Measurements from ENCODE around the gene SPPL2B.

DNA sequence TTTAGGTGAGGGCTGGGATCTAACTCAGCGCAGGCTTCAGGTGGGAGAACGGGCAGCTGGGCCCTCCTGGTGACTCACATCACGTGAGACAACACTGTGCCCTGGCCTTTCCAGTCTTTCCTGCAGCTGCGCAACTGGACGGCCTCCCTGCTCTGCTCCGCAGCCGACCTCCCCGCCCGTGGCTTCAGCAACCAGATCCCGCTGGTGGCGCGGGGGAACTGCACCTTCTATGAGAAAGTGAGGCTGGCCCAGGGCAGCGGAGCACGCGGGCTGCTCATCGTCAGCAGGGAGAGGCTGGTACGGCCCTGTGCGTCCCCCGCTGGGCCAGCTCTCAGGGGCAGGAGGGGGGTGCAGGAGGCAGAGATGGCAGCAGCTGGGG is 8.8 kb downstream of the SPPL2B start:
- TF ChIP-seq, protein P1, sequence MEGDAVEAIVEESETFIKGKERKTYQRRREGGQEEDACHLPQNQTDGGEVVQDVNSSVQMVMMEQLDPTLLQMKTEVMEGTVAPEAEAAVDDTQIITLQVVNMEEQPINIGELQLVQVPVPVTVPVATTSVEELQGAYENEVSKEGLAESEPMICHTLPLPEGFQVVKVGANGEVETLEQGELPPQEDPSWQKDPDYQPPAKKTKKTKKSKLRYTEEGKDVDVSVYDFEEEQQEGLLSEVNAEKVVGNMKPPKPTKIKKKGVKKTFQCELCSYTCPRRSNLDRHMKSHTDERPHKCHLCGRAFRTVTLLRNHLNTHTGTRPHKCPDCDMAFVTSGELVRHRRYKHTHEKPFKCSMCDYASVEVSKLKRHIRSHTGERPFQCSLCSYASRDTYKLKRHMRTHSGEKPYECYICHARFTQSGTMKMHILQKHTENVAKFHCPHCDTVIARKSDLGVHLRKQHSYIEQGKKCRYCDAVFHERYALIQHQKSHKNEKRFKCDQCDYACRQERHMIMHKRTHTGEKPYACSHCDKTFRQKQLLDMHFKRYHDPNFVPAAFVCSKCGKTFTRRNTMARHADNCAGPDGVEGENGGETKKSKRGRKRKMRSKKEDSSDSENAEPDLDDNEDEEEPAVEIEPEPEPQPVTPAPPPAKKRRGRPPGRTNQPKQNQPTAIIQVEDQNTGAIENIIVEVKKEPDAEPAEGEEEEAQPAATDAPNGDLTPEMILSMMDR (IDR thresholded peaks at IDR 0.05), result no peak
- no peak for TF ChIP-seq POLR2A (IDR thresholded peaks at IDR 0.05)

Data from right lobe of liver (tissue), 4 donors.